GM06990 (cell line): Measurements from ENCODE around the gene GABPB1.

Source experiments
- DNase-seq: peaks from one replicate; pipeline ENCODE4 v3.0.0-alpha.2; 2011; ENCODE audit not compliant: insufficient read length; ENCODE audit errors: extremely low read depth
- H3K27me3 ChIP-seq: replicated peaks from 2 replicates; pipeline ENCODE4 v1.6.0; 2011; ENCODE audit warnings: low read length; ENCODE audit not compliant: control insufficient read depth, insufficient read depth
- H3K36me3 ChIP-seq: 2 replicates; pipeline ENCODE4 v1.5.1; 2011; ENCODE audit warnings: low read length; ENCODE audit not compliant: control insufficient read depth, insufficient read depth
- H3K4me3 ChIP-seq: replicated peaks from 2 replicates; pipeline ENCODE4 v1.5.1; 2011; ENCODE audit warnings: low read depth, mild to moderate bottlenecking, control low read depth, low read length
- TF ChIP-seq, protein P1 (sequence below): IDR thresholded peaks from 2 replicates; pipeline ENCODE4 v1.5.1; 2011; ENCODE audit warnings: low read length, control low read depth, mild to moderate bottlenecking, inconsistent platforms; ENCODE audit not compliant: insufficient read depth, poor library complexity, severe bottlenecking

The GABPB1 gene

DNA sequence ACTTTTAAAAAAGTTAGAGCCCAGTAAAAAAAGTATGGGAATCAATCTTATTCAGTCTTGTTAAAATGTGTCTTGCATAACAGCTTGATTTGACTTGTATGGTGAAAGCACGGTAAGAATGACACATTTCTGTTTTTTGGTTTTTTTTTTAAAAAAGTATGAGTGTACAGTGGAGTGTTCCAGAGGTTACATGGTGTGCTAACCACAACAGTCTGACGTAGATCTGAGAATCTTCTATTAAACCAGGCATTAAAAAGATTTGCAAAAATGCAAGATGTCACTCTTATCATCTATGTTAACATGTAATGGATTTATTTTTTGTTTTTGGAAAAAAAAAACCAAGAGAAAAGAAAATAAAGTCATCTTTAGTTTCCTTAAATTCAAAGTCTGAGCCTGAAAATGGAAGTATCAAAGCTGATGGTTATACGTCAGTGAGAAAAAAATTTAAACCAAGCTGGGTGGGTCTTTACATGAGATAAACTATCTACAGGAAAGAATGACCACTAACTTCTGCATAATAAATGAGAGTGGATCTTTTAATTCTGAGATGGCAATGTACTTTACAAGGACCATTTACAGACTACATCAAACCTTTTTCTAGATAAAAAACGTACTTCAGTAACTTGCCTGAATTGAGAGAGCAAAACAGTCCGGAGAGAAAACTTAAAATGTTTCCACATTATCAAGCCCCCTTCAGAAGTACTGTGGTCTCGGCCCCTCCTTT is 1.6 kb downstream of the GABPB1 start:
- Histone ChIP-seq H3K4me3 (peak overlapping the region; percentile 72), H3K27me3 (no peaks in the 10 kb centered on the region), H3K36me3 (peaks cover 2% of the 10 kb centered on the region)
- TF ChIP-seq, protein P1, sequence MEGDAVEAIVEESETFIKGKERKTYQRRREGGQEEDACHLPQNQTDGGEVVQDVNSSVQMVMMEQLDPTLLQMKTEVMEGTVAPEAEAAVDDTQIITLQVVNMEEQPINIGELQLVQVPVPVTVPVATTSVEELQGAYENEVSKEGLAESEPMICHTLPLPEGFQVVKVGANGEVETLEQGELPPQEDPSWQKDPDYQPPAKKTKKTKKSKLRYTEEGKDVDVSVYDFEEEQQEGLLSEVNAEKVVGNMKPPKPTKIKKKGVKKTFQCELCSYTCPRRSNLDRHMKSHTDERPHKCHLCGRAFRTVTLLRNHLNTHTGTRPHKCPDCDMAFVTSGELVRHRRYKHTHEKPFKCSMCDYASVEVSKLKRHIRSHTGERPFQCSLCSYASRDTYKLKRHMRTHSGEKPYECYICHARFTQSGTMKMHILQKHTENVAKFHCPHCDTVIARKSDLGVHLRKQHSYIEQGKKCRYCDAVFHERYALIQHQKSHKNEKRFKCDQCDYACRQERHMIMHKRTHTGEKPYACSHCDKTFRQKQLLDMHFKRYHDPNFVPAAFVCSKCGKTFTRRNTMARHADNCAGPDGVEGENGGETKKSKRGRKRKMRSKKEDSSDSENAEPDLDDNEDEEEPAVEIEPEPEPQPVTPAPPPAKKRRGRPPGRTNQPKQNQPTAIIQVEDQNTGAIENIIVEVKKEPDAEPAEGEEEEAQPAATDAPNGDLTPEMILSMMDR = no peak
- DNase-seq = peak; percentile 30

DNA sequence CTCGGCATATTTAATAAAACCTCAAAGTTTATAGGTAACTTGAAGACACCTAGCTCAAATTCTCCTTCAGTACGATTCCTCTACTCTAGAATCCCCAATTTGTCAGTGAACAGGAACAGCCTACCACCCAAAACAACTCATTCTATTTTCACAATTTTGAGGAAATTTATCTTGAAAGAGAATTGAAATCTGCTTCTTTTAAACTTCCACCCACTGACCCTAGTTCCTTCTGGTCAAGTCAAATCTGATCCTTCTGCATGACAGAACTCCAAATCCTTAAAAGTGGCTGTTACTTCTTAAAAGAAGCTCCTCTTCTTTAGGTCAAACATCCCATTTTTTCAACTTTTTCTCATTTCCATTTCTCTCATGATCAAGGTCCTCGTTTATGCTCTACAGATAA is 4.4 kb downstream of the GABPB1 start:
- Histone ChIP-seq H3K36me3 (no peaks in the 10 kb centered on the region), H3K4me3 (no peak overlapping the region), H3K27me3 (no peaks in the 10 kb centered on the region)
- TF ChIP-seq, protein P1 = no peak
- DNase-seq = no peak

DNA sequence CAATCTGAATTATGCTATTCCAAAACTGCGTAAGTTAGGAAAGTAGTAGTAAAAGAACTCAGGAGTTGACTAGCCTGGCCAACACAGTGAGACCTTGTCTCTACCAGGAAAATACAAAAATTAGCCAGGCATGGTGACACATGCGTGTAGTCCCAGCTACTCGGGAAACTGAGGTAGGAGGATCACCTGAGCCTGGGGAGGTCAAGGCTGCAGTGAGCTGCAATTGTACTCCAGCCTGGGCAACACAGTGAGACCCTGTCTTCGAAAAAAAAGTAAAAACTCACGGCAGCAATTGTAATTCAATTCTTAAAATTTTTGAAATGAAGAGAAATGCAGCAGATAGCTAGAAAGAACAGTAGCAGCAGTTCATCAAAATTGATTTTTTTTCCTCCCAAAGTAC is 9.7 kb downstream of the GABPB1 start:
- H3K4me3 ChIP-seq = no peak overlapping the region
- no peak for DNase-seq
- H3K27me3 ChIP-seq = no peaks in the 10 kb centered on the region
- TF ChIP-seq, protein P1 = no peak
- H3K36me3 ChIP-seq = no peaks in the 10 kb centered on the region

DNA sequence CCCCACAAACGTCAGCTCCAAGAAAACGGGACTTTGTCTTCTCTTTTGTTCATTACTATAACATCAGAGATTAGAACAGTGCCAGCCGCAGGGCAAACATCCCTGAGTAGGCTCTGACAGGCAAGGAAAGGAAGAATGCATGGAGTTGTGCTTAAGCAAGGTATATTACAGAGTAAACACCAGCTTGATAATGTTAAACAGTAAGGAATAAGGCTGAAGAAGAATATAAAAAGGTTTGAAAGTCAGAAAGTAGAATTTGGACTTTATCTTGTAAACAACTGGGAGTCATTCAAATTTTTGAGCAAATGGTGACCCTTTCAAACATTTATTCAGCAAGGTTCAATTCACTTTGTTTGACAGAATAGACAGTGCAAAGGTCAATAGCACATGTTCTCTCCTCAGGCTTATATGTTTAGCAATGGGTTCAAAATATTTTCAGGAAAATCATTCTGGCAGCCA is 11.0 kb downstream of the GABPB1 start:
- DNase-seq = no peak

DNA sequence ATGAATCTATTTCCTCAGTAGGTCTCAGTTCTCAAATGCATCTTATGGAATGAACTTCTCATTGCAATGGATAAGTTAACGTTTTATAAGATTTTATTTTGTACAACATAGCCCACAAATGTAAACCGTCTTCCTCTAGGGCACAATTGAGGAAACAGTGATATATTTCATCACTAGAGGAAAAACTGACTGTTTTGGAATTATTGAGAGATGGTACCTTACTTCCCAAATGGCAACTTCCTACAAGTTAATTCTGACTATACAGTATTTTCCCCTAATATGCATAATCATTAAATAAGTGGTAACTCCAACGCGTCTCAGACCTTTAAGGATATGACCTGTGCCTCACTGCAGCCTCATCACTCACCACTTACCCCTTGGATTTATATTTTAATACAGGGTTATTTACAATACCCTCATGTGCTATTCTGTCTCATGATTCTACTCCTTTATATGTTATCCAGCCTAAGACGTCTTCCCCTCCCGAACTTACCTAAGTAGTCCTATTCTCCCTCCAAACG is 13.3 kb downstream of the GABPB1 start:
- TF ChIP-seq, protein P1 = no peak
- H3K27me3 ChIP-seq = no peaks in the 10 kb centered on the region
- H3K4me3 ChIP-seq = no peak overlapping the region
- no peak for DNase-seq
- no peaks in the 10 kb centered on the region for H3K36me3 ChIP-seq

More for the DNA sequence above, 11.0 kb downstream of the GABPB1 start:
- Histone ChIP-seq H3K4me3 (no peak overlapping the region), H3K36me3 (no peaks in the 10 kb centered on the region), H3K27me3 (no peaks in the 10 kb centered on the region)
- TF ChIP-seq, protein P1 = no peak

DNA sequence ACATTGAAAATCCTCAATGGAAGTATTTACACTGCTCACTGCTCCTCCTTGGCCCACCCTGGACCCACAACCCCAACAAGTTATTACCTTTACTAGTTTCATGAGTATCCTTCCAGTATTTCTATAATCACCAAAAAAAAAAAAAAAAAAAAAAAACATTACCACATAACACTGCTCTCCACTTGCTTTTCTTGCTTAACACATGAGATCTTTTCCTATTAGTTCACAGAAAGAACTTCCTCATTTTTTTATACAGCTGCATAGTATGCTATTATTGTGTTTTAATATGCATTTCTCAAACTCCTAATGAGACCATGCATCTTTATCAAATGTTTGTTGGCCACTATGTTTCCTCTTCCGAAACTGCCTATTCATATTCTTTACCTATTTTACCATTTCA is 14.6 kb downstream of the GABPB1 start:
- no peak for DNase-seq
- Histone ChIP-seq H3K27me3 (no peaks in the 10 kb centered on the region), H3K4me3 (no peak overlapping the region), H3K36me3 (no peaks in the 10 kb centered on the region)
- TF ChIP-seq, protein P1 = no peak
